ENCODE results near the gene BTBD9.

- TF ChIP-seq CTCF (IDR thresholded peaks at IDR 0.05): no peak
- TF ChIP-seq POLR2A (IDR thresholded peaks at IDR 0.05): no peak
Observed at GRCh38 chr6:38396209-38396608, 243.5 kb downstream of the BTBD9 start.
